NCI-H1694 (cell line): ENCODE data around the gene UQCRC1.

Experiments used
- DNase-seq: peaks from one replicate; lab custom pipeline; 2025; lab: John Stamatoyannopoulos, UW

Gene UQCRC1

DNA sequence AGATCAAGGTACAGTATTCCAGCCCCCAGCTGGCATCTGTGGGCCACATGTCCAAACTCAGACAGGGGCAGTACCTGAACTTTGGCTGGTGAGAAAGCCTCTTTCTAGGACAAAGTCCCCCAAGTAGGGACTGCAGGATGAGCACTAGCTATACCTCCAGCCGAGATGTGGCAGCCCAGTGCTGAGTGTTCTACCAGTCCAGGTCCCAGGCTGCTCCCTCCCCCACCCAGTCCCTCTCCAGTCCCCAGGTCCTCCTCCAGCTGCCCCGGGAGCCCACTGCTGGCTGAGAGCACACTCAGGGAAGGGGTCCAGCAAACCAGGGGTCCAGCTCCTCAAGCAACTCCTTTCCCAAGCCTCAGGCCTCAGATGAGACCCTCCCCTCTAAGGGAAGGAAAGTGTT is 24.3 kb upstream of the UQCRC1 start:
- no peak for DNase-seq

DNA sequence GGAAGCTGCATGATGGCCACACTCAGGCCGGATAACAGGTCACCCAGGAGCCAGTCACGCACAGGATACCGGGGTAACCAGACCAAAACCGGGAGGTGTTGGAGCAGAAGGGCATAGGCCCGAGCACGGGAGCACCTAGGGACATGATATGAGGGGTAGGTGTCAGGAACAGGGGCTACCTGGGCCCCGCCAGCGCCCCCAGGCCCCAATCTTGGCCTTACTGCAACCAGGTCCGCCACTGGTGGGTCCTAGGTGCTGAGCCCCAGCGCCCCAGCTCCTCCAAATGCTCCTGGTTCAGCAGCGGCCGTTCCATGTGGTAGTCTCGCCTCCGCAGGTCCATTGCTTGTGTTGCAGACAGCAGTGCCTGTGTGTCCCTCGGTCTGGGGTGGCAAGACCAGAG is 23.8 kb upstream of the UQCRC1 start:
- no peak for DNase-seq

DNA sequence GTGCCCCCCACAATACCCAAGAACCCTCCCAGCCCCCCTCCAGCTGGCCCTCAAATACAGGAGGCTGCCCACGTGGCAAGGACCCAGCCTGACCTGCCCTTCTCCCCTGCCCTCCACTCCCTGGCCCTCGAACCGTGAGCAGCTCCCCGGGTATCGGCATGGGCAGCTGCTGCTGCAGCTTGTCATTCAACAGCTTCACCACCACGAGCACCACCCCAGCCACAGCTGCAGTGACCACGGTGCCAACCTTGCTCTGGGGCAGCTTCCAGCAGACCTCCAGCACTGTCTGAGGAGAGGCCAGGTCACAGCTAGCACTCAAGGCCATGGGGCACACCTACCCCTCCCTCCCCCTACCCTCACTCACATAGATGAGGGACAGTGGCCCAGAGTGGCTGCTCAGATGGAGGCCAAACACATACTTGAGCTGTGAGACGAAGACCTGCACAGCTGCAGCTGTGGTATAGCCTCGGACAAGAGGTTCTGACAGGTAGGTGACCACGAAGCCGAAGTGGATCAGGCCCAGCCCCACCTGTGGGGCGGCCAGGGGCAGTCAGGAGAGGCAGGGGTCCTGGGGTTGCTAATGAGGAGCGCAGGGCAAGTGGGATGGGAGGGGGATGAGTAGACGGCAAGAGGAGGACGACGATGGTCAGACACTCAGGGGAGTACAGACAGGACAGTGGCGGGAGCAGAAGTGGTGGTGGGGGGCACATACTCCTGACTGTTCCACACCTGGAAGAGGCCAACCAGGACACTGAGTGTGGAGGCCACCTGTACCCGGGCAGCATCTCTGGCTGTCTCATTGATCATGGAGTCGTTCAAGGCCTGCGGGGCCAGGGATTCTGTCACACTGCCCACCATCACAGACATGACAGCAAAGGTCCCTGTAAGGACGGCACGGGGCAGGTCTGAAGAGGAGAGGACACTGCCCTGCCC is 22.3 kb upstream of the UQCRC1 start:
- no peak for DNase-seq

DNA sequence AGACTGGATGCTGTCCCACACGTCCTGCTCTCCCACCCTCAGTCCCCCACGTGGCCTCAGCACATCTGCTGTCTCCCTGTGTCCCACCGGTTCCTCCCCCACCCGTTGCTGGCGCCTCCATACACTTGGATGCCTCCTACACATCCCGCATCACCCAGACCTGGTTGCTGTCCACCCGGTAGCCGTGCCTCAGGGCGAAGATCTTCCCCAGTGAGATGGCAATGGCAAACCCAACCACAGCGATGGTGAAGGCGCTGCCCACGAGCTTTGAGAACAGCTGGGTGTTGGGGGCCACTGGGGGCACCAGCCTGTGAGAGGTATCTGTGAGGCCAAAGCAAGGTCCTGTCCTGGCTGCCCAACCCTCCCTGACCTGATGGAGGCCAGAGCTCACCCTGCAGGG is 21.4 kb upstream of the UQCRC1 start:
- DNase-seq: no peak

DNA sequence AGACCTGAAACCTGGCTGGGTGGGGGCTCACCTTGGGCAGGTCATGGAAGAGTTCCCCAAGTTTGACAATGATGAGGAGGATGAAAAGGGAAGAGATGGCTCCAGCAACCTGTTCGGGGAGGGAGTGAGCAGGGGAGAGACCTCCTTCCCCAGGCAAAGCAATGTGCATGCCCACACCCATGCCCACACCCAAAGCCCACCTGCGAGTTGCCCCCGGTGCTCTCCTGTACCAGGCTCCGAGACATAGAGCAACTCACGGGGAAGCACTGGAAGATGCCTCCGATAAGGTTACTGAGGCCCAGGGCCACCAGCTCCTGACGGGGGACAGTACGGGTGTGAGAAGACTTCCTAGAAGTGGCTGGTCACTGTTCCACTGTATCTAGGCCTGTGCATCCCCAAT is 21.0 kb upstream of the UQCRC1 start:
- DNase-seq: no peak

DNA sequence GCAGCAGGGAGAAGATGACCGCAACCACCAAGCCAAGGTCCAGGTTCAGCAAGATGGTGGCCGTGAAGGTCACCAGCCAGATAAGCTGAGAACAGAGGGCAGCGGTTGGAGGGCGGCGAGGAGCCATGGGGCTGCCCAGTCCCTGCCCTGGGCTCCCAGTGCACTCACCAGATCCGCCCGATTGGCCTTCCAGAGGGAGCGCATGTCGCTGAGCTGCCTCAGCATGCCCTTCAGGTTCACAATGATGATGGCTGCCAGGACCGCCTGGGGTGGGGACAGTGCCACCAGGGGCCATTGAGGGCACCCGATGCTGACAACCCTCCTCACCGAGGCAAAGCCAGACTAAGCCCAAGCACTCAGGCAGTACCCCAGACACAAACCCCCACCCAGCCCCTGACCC is 20.4 kb upstream of the UQCRC1 start:
- no peak for DNase-seq

DNA sequence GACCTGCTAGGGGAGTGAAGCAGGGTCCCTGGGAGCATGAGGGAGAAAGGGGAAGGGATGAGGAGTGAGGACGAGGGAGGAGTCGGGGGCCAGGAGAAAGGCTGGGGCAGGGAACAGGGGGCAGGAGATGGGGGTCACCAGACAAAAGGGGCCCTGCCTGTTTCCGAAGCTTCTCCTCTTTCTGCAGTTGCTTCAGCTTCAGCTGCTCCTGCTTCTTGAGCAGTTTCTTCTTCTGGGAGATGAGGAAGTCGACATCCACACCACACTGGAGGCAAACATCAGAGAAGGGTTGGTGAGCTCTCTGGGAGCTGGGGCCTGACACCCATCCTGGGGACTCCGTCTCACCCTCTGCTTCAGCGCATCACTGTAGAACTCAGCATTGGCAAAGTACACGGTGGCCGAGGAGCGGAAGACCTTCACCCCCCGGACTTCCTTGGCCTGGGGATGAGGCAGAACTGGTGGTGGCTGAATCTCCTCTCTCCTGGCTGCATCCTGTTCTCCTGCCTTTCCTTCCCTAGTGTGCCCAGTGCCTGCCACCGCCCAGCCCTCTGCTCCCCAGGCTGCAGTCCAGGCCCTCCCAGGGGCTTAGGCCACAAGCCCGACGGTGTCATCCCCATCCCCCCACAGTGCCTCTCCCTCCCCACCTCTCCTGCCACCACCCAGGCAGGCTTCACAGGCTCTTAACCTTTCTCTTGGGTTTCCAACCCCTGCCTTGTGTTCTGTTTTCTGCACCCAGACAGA is 19.0 kb upstream of the UQCRC1 start:
- DNase-seq: no peak

DNA sequence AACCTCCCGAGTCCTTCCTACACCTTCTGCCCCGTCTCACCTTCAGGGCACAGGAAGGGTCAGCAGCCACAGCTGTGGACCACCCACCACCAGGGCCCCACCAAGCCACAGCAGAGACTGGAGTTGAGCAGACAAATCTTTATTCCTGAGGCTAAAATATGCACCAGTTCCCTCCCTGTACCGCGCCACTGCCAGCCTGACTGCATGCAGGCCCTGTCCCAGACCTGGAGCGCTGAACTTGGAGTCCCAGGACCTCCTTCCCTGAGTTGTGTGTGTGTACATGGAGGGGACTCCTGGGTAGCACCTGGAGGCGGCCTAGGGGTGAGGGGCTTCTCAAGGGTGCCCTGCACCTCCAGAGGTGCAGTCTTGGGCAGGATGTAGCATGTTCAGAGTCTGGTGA is 16.2 kb upstream of the UQCRC1 start:
- DNase-seq: no peak

DNA sequence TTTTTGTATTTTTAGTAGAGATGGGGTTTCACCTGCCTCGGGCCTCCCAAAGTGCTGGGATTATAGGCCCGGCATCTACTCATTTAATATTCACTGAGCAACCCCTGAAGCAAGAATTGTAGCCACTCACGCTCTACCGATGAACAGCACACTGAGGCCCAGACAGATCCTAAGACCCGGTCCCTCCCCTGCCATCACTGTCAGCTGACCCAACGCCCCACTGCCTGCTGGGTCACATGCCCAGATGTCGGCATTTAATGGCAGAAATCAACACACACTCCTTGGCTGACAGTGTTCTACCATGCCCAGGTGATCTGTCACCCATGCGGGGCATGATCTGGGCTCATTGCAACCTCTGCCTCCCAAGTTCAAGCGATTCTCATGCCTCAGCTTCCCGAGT is 15.3 kb upstream of the UQCRC1 start:
- DNase-seq: no peak

DNA sequence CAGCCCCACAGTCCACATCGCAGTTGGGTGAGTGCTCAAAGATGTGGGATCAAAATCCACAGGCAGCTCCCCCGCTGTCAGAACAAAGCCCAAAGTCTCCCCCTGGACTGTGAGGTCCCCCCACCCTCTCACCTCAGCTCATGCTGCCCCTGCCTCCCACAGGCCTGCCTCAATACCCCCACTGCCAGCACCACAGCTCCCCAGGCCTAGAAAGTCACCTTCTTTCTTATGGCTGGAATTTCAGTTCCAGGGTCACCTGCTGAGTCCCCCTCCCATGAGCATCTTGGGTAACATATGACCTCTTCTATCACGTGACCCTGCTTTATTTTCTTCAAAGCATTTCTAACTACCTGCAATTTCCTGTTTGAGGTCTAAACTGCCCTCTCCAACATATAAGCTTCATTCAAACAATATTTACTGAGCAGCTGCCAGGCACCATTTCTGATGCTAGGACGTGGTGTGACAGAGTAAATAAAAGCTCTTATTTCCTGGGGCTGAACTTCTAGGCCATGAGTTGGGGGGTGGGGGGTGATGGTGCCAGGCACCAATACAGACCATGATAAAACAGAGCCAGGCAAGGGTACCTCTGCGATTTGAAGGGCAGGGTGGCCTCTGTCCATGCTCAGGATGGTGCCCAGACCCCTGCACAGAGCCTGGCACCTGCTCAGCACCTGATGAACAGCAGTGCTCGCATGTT is 14.6 kb upstream of the UQCRC1 start:
- DNase-seq: no peak

DNA sequence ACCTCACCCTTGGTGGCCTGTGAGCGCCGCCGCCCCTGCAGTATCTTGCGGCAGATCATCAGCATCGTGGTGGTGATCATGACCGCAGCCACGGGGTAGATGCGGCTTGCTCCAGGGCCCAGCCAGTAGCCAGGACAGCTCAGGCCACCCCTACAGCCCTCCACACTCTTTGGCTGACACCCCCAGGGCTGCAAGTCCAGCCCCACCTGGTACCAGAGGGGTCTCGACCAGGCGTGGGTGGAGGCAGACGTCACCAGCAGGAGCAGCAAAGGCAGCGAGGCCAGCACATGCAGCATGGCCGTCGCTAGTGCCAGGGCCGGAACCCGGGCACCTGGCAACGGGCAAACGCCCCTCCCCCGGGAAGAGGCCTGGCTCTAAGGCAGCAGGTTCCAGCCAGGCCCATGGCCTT is 12.0 kb upstream of the UQCRC1 start, which contains the start of gene TMEM89:
Gene TMEM89 (minus strand): TSS at position 309 of the 409 bp plus-strand sequence. CDS start 13 bp downstream, at position 296.
- no peak for DNase-seq

DNA sequence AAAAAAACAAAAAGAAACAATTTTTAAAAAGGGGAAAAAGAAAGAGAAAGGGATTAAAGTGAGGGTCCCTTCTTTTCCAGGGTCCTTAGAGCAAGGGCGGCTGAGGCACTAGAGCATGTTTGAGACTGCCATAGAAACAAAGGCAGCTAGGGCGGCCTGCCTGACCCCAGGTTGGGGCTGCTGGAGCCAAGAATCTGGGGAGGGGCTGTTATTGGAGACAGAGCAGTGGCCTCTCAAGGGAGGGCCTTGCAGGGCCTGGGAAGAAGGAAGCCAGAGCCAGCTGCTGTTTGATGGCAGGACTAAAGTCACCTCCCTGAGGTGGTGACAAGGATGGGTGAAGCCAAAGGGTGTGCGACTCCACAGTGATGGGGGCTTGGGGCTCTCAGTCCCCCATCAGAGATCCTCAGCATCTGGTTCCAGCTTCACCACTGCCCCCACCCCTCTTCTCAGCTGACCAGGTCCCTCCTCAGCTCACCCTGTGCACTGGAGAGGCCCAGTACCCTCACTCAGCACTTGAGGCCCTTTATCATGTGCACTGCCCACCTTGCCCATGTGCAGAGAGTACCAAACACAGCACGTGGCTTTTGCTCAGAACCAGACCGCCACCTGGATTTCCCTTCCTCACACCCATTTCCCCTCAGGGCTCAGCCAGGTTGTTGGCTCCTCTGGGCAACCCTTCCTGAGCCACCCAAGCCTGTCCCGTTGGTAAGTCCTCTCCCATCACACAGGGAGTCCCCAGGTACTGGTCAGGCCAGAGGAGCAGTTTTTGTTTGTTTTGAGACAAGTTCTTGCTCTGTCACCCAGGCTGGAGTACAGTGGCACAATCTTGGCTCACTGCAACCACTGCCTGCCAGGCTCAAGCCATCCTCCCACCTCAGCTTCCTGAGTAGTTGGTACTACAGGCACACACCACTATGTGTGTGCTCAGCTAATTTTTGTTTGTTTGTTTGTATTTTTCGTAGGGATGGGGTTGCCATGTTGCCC is 10.4 kb upstream of the UQCRC1 start:
- no peak for DNase-seq

DNA sequence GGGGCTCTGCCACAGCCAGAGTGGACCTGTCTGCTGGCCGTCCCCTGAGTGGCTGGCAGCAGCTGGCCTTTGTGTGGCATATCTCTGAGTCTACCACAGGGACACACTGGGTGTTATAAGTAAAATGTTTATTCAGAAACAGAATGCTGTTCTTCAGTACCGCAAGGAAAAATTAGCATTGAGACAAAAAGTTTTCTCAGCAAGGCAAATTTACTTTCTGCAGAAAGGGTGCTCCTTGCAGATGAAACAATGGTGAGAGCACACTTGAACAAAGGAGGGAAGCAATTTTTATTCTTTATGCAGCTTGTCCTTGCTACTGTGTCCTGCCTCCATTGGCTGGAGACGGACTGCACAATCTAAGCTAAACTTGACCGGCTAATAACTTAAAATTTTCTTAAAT is 8.1 kb upstream of the UQCRC1 start:
- no peak for DNase-seq

DNA sequence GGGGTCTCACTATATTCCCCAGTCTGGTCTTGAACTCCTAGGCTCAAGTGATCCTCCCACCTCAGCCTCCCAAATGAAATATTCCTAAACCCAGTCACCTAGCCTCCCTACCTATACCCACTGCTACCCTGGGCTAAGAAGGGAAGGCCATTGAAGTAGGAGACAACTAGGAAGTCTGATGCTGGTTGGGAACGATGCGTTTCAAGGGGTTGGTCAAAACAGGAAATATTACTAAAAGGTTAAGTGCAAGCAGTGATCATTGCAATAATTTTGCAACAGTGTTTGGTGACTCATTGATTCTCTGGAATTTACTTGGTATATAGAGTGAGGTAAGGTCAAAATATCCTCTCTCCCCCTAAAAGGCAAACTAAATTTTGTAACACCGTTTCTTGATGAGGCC is 4.6 kb upstream of the UQCRC1 start:
- no peak for DNase-seq

DNA sequence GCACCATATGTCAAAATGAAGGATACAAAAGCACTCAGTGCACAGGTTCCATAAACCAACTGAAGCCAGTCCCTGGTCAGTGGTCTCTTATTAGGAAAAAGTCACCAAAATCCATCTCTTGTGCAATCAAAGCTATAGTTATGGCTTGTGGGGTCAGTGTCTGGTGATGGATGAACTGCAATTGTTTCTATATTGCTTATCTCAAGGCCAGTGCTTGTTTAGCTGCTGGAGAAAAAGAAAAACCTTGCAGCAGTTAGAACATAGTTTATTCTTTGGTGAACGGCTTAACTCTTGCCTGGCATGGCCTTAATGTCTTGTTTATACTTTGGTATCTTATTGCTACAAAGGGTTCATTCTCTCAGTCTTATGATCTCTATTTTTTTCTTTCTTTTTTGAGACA is 2.9 kb upstream of the UQCRC1 start:
- no peak for DNase-seq

DNA sequence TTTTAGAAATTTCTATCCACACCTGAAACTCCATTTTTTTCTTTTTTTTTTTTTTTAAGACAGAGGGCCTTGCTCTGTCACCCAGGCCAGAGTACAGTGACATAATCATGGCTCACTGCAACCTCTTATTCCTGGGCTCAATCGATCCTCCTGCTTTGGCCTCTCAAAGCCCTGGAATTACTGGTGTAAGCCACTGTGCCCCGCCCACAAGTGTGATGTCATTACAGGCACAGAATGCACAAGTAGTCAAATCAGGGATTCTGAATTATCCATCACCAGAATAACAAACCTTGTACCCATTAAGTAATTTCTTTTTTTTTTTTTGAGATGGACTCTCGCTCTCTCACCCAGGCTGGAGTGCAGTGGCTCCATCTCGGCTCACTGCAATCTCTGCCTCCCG is 1.9 kb downstream of the UQCRC1 start:
- no peak for DNase-seq

DNA sequence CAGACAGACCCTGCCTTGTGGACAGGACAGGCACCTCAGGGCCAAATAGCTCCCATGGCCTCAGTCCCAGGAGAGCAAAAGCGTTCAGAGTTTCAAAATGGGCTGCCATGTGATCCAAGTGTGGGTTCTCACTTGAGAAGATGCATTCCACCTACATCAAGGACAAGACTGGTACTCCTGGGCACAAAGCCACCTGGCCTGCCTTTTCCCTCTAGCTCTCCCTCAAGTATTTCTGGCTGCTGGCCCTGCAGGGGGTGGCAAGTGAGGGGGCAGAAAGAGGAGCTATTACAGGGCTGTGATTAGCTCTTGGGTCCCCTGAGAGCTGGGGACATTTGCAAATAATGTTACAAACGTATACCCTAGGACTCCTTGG is 7.8 kb downstream of the UQCRC1 start:
- DNase-seq: no peak

DNA sequence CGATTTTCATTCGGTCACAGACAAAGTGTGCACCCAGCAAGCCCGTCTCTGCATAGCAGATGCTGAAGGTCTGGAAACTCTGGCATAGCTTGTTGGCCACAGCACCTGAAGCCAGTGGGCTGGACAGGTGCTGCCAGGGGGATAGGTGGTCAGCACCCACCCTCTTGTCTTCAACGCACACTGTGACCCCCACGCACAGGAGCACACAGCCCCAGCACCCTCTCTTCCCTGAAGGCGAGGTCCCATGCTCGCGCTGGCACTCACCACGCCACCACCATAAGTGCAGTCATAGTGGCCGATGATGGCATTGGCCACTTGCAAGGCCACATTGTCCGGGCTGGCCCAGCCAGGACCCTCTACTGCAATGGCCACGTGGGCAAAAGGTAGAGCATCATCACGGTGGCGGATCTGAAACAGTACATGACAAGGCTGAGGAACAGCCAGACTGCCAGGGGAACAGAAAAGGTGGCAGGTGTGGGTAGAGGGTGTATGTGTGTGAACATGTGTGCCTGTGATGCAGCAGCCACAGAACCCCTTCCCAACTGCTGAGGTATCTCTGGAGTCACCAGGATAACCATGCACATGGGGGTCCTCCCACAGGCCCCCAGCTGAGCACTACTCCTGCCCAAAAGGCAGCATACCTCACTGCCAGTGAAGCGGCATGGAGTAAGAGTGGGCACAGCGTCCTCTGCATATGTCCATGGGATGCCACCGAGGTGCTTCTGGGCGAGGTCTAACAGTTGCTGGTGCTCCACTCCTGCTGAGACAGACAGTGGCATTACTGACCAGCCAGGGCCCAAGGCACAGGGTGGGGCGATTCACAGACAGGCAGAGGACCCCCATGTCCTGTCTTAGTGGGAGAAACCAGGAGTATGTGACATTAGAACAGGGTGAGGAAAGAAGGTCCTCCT is 8.5 kb downstream of the UQCRC1 start:
- no peak for DNase-seq

DNA sequence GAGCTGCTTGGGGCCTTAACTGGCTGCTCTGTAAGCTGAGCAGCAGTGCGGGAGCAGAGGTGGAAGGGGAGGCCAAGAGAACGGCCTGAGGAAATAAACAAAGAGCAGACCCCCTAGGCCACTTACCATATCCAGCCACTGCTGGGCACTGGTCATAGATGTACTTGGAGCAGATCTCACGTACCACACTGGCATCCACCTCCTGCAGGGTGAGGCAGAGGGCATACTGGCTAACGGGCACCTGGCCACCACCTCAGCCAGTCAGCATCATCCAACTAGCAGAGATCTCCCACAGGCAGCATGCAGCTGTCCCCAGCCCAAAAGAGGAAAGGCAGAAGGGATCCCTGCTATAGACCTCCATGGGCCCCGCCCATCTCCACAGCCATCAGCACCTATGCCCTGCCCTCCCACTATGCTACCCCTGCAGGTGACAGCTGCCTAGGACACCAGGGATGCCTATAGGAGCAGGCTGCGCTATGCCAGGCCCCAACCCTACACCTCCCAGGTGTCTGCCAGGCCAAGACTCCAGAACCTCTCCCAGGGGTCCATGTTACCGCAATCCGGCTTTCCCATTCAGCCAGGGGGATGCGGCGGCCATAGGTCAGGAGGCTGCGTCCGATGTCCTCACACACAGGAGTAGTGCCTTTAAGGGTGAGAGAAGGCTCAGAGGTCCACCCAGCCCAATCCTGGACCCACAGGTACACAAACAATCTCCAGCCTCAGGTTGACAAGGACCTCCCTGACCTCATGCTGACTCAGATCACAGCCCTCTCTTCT is 9.7 kb downstream of the UQCRC1 start:
- DNase-seq: no peak

DNA sequence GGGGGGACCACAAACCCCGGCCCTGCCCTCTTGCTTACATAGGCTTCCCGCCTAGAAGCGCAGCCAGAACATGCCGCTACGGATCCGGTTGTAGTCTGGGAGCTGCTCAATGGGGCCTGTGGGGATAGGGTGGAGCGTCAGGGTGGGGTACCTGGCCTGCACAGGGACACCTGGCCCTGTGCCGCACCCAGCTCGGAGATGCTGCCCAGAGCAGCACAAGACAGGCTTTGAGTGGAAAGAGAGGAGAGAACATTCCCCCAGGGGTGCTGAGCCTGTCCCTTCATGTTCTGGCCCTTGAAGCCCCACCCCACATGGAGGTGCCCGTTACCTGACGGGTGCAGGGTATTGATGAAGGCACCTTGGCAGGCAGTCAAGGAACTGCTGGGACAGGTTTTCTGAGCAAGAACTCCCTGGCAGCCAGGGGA is 10.4 kb downstream of the UQCRC1 start:
- no peak for DNase-seq
